HG02571 (cell line): ENCODE data around the gene TSPAN17.

ENCODE experiments used
- ATAC-seq: cut with Tn5 transposase; IDR thresholded peaks from one replicate; pipeline ENCODE4 v1.9.1; 2021; ENCODE audit warnings: mild to moderate bottlenecking, moderate library complexity; ENCODE audit not compliant: unreplicated experiment

TSPAN17 gene

GRCh38 chr5:176658817-176659511, 11.7 kb downstream of the TSPAN17 start:
- ATAC-seq = no peak

- ATAC-seq = no peak
Measured at GRCh38 chr5:176659512-176659839, 12.2 kb downstream of the TSPAN17 start.

- no peak for ATAC-seq
Measured at GRCh38 chr5:176659860-176660461, 12.7 kb downstream of the TSPAN17 start.

GRCh38 chr5:176660530-176660859, 13.2 kb downstream of the TSPAN17 start:
- no peak for ATAC-seq

- ATAC-seq = no peak
Measured at GRCh38 chr5:176660860-176661641, 13.8 kb downstream of the TSPAN17 start.

GRCh38 chr5:176661676-176662075, 14.4 kb downstream of the TSPAN17 start:
- ATAC-seq = no peak

- no peak for ATAC-seq
Measured at GRCh38 chr5:176662371-176663333, 15.4 kb downstream of the TSPAN17 start.

GRCh38 chr5:176663566-176663965, 16.3 kb downstream of the TSPAN17 start:
- no peak for ATAC-seq

GRCh38 chr5:176664479-176664878, 17.2 kb downstream of the TSPAN17 start:
- no peak for ATAC-seq

- ATAC-seq = no peak
Measured at GRCh38 chr5:176664886-176665285, 17.6 kb downstream of the TSPAN17 start.

GRCh38 chr5:176665517-176665916, 18.2 kb downstream of the TSPAN17 start:
- no peak for ATAC-seq

- no peak for ATAC-seq
Measured at GRCh38 chr5:176667637-176668036, 20.4 kb downstream of the TSPAN17 start.

GRCh38 chr5:176670449-176670848, 23.2 kb downstream of the TSPAN17 start:
- ATAC-seq = no peak

- ATAC-seq = no peak
Measured at GRCh38 chr5:176671399-176671798, 24.1 kb downstream of the TSPAN17 start.

GRCh38 chr5:176671890-176672747, 24.8 kb downstream of the TSPAN17 start:
- no peak for ATAC-seq

- no peak for ATAC-seq
Measured at GRCh38 chr5:176673651-176674583, 26.6 kb downstream of the TSPAN17 start.

GRCh38 chr5:176674799-176675198, 27.5 kb downstream of the TSPAN17 start:
- no peak for ATAC-seq

GRCh38 chr5:176675676-176676360, 28.5 kb downstream of the TSPAN17 start:
- ATAC-seq = peak; percentile 13
